GM18858 (cell line): Measurements from ENCODE around the gene TMPRSS15.
"Not testable (repeated sequence)": the region's sequence is repeated elsewhere in the genome, so short reads cannot be mapped to it uniquely, and the experiment has no call there.

Source experiments
- ATAC-seq: cut with Tn5 transposase; IDR thresholded peaks from one replicate; pipeline ENCODE4 v1.9.1; 2021; ENCODE audit not compliant: unreplicated experiment

Gene TMPRSS15

GRCh38 chr21:18403735-18404450, at the start of gene TMPRSS15:
TSS of gene TMPRSS15 (minus strand) at chr21:18403785. CDS start at chr21:18403622, 163 bp downstream.
- ATAC-seq: no peak

- ATAC-seq: no peak
Measured at GRCh38 chr21:18451670-18452069, 48.1 kb upstream of the TMPRSS15 start.

DNA sequence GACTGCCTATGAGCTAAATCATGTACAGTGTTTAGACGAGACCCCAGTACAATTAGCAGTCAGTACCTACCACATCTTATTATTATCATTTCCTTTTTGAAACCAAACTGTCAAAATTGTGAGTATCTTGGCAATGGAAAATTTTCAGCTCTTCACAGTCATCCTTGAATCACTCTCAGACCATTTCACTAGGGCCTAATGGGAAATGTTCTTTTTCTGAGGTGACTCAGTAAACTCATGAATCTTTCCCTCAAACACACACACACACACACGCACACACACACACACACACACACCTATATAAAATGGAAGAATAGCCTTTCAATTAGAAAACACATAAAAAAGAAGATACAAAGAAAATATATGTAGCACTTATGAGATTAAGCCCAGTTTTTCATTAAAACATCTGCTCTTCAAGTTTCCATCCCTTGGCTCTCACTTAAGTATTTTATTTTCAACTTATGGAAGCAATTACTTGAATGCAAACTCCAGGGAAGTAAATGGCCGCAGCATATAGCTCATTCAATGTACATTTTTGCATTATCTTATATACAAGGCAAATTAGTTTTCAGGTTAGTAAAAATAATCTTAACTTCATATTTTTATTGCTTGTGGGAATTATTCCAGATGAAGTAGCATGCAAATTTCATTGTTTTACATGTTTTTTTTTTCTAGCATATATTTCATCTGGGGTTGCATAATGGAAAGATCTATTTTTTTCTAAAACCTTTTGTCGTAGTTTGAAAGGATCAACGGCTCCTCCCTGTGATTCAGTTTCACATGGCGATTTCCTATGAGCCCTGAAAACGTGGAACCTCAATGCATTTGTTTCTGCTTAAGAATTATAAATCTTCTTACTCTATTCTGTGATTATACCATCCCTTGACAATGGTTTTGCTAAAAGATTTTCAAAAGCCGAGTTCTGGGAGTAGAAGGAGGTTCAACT, 46.3 kb upstream of the TMPRSS15 start:
- ATAC-seq: no peak

DNA sequence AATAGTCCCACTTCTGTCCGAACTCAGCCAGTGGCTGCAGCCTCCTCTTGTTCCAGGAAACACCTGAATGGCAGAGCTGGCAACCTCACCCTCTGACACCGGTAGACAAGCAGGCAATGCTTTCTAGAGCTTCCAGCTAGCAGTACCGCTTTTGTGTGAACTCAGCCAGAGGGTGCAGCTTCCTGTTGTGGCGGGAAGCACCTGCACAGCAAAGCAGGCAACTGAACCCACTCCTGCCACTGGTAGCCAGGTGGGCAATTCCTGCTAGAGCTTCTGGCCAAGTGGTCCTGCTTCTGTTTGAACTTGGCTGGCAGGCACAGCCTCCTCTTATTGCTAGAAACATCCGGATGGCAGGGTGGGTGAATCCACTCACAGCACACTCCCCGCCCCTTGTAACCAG, 40.1 kb upstream of the TMPRSS15 start:
- ATAC-seq: no peak

- ATAC-seq: no peak
Measured at GRCh38 chr21:18443085-18443484, 39.5 kb upstream of the TMPRSS15 start.

DNA sequence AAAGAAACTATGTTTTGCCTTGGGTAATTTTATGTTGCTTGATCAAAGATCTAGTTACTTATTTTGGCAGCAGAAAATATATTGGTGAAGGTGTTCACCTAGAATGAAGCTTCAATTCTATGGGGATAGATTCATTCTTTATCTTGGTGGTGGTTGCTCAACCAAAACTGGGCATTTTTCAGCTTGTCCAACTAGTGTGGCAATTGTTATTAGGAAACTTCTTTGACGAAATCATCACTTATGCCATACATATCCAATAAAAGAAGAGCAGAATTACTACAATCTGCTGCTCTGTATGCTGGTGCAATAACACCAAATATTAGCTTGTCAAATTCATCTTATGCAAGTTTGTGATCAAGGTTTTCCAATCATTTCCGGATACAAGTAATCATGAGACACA, 26.8 kb upstream of the TMPRSS15 start:
- ATAC-seq: no peak

DNA sequence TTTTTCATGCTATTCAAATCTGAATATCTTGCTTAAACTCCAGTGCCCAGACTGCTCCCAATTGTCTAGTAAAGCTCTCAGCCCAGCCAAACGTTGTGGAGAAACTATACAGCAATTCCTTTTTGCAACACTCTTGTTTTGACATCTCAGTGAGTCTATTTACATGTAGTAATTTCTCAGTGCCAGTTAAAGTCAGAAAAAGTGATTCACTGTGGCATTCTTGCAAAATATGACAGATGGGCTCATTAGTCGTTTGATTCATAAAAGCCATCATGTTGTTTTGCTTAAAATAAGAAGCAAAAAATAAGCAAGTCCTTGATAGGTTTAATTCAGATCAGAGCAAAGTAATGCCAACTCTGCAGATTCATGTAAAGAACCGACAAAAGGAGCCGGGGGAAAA, 20.7 kb upstream of the TMPRSS15 start:
- ATAC-seq: no peak

DNA sequence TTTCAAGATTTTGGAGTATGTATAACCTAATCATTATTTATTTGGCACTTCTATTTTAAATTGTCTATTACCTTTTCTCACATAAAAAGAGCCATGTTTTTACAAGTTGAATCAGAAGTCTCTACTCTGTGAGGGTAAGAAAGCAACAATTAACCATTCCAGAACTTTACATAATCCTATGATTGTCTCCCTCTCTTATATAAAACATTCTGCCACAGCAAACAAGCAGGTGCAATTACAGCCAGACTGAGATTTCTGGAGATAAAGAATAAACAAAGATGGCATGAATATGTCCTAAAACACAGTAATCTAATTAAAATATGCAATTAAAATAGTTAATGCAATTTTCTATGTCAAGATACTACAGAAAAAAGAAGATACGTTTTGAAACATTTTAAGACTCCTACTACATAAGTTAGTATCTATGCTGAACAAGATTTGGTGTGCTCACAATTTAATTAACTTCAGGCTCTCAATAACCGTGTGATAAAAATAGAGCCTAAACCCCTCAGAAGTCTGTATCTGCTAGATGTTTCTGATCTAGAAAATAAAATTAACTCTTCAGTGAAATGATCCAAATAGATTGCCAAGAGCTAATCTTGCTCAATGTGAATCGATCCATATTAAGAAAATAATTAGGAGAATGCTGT, 13.7 kb upstream of the TMPRSS15 start:
- ATAC-seq: no peak

GRCh38 chr21:18411565-18411964, 8.0 kb upstream of the TMPRSS15 start:
- ATAC-seq: no peak

GRCh38 chr21:18409579-18409978, 6.0 kb upstream of the TMPRSS15 start:
- ATAC-seq: no peak

DNA sequence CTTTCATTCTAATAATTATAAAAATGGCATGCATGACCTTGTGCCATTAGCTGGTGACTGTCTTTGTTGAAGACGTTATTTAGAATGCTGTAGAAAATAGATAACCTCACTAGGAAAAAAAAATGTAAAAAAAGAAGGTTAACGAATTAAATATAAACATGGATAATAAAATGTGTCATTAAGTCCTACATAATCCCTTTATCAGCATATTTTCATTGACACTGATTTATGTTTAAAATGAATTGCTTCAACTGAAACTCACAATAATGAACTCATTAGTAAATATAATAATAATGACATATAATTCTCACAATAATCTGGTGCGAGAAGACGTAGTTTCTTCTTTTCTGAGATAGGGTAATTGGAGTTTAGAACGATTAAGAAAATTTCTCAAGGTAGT, 4.7 kb downstream of the TMPRSS15 start:
- no peak for ATAC-seq

GRCh38 chr21:18387994-18388393, 15.6 kb downstream of the TMPRSS15 start:
- ATAC-seq: no peak

- no peak for ATAC-seq
Measured at GRCh38 chr21:18384771-18385170, 18.8 kb downstream of the TMPRSS15 start.

DNA sequence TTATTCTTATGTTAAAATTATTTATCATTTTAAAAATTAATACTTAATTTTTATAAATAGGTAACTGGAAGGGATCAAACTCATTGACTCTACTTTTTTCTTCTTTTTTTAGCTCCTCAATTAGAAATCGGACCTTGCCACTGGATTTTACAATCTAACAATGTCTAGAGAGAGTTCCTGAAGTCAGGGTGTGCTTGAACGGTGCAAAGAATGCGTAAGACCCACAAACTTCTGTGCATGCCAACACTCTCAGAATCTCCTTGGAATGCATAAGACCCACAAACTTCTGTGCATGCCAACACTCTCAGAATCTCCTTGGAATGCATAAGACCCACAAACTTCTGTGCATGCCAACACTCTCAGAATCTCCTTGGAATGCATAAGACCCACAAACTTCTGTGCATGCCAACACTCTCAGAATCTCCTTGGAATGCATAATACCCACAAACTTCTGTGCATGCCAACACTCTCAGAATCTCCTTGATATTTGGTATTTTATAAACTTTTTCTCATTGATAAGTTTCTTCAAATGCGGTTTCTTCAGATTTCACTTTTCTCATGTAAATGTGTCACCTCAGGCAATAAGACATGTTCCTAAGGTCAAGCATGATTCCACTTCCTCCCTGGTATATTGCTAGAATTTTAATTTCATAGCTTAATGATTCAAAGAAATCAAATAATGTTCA, 20.5 kb downstream of the TMPRSS15 start:
- ATAC-seq: not testable (repeated sequence)

GRCh38 chr21:18382141-18382540, 21.4 kb downstream of the TMPRSS15 start:
- ATAC-seq: no peak

GRCh38 chr21:18373606-18374005, 30.0 kb downstream of the TMPRSS15 start:
- ATAC-seq: no peak

- ATAC-seq: no peak
Measured at GRCh38 chr21:18370301-18370700, 33.3 kb downstream of the TMPRSS15 start.

- ATAC-seq: no peak
Measured at GRCh38 chr21:18369115-18369514, 34.5 kb downstream of the TMPRSS15 start.

DNA sequence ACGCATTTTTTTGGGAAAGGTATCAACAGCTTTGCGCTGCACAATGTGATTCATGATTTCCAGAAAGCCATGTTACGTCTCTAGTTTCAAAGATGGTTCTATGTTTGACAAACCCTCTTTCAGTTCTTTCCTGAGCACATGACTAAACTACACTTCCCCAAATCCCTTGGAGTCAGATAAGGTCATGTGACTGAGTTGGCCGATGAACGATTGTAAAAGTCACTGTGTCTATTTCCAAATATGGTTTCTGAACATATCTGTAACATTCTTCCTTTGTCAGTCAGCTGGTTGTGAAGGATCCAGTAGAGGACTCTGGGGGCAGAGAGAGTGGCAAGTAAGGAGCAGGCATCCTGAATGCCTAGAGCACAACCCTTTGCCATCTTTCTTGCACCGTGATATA, 35.4 kb downstream of the TMPRSS15 start:
- no peak for ATAC-seq

DNA sequence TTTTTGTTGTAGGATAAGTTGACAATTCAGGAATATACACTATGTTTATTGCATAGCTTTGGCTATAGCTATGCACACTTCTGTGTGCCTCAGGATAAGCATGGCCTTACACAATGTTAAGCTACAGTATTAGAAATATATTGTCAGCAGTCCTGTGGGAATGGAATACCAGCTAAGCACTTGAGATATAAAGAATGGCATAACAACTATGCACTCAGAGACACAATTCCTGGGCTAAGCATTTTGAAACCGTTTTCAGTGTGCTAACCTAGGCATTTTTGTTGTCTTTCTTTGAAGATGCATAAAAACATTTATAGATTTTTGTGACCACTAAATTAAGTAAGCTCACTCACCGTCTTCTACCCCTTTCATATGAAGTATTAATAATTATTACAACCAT, 46.8 kb downstream of the TMPRSS15 start:
- no peak for ATAC-seq

DNA sequence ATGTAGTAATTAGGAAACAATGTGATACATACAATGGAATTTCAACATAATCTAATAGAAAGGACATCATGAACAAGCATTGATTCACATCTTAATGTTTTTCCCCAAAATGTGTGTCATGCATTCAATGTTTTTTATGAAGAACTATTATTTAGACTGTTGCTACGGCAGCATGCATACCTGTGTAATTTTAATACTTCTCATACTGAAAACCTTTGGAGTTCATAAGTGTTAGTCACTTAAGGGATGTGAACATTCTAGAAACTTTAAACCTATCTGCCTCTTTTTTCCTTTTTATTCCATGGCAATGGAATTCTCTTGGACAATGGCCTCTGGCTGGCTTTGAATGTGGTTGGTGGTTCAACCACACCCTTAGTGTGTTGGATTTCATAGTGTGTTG, 48.6 kb downstream of the TMPRSS15 start:
- ATAC-seq: no peak
